KMS-11 (cell line): ENCODE measurements around the gene PF4V1.

ENCODE experiments used
- H2AFZ ChIP-seq: fragments of 200-600 bp; sonication (generic); 2 replicates; pipeline ENCODE4 v1.6.1; 2016; ENCODE audit warnings: antibody characterized with exemption, mixed run types, low read depth
- H3K27ac ChIP-seq: fragments of 200-600 bp; sonication (generic); 2 replicates; pipeline ENCODE4 v1.6.1; 2016; ENCODE audit warnings: mild to moderate bottlenecking, mixed run types
- H3K27me3 ChIP-seq: fragments of 200-600 bp; sonication (generic); 2 replicates; pipeline ENCODE4 v1.6.1; 2017; ENCODE audit warnings: mild to moderate bottlenecking, low read depth, mixed run types, moderate library complexity; ENCODE audit not compliant: insufficient read depth
- H3K36me3 ChIP-seq: fragments of 200-600 bp; sonication (generic); 2 replicates; pipeline ENCODE4 v1.6.1; 2017; ENCODE audit warnings: mild to moderate bottlenecking, mixed run types; ENCODE audit not compliant: insufficient read depth
- H3K4me1 ChIP-seq: fragments of 200-600 bp; sonication (generic); 2 replicates; pipeline ENCODE4 v1.6.1; 2016; ENCODE audit warnings: mild to moderate bottlenecking, low read depth, mixed run types; ENCODE audit not compliant: poor library complexity, severe bottlenecking
- H3K4me2 ChIP-seq: fragments of 200-600 bp; sonication (generic); 2 replicates; pipeline ENCODE4 v1.7.0; 2016; ENCODE audit warnings: mild to moderate bottlenecking, mixed run types
- H3K4me3 ChIP-seq: fragments of 200-600 bp; sonication (generic); IDR thresholded peaks from 2 replicates; pipeline ENCODE4 v1.6.1; 2017; ENCODE audit warnings: low read depth, low read length, mixed read lengths; ENCODE audit not compliant: insufficient read depth
- H3K79me2 ChIP-seq: fragments of 200-600 bp; sonication (generic); 2 replicates; pipeline ENCODE4 v1.6.1; 2016; ENCODE audit warnings: low read depth, mixed run types; ENCODE audit not compliant: insufficient read depth
- H3K9ac ChIP-seq: fragments of 200-600 bp; sonication (generic); 2 replicates; pipeline ENCODE4 v1.6.1; 2016; ENCODE audit warnings: mild to moderate bottlenecking, mixed run types
- H4K20me1 ChIP-seq: fragments of 200-600 bp; sonication (generic); 2 replicates; pipeline ENCODE4 v1.6.1; 2016; ENCODE audit warnings: mild to moderate bottlenecking, mixed run types; ENCODE audit not compliant: insufficient read depth
- CTCF ChIP-seq: fragments of 200-600 bp; sonication (generic); conservative IDR thresholded peaks from 2 replicates; pipeline ENCODE4 v1.6.1; 2017; ENCODE audit warnings: low read depth, mild to moderate bottlenecking, antibody characterized with exemption, low read length, moderate library complexity, mixed read lengths

The PF4V1 gene

GRCh38 chr4:73853246-73853704 is at the start of gene PF4V1:
Gene PF4V1, plus strand, starts transcription at chr4:73853296. Its CDS starts 67 bp downstream, at chr4:73853363.
- no peaks in the 10 kb centered on the region for H3K36me3 ChIP-seq
- no peaks in the 10 kb centered on the region for H3K4me1 ChIP-seq
- no peak within 1 kb of the TSS for H3K4me3 ChIP-seq
- H3K79me2 ChIP-seq = no peaks in the 10 kb centered on the region
- H3K9ac ChIP-seq = no peak within 1 kb of the TSS
- H2AFZ ChIP-seq = no peak within 1 kb of the TSS
- no peak within 1 kb of the TSS for H3K27ac ChIP-seq
- no peak for TF ChIP-seq CTCF
- no peak within 1 kb of the TSS for H3K4me2 ChIP-seq
- no peaks in the 10 kb centered on the region for H3K27me3 ChIP-seq
- H4K20me1 ChIP-seq = no peaks in the 10 kb centered on the region

GRCh38 chr4:73810191-73810590 is 42.9 kb upstream of the PF4V1 start:
- H3K27ac ChIP-seq = no peak overlapping the region
- H3K27me3 ChIP-seq = no peaks in the 10 kb centered on the region
- H3K4me3 ChIP-seq = no peak overlapping the region
- H3K4me1 ChIP-seq = peaks cover 55% of the 10 kb centered on the region
- no peaks in the 10 kb centered on the region for H3K36me3 ChIP-seq
- H3K4me2 ChIP-seq = no peak overlapping the region
- H3K9ac ChIP-seq = no peak overlapping the region
- no peaks in the 10 kb centered on the region for H4K20me1 ChIP-seq
- TF ChIP-seq CTCF = no peak
- no peak overlapping the region for H2AFZ ChIP-seq
- H3K79me2 ChIP-seq = no peaks in the 10 kb centered on the region

GRCh38 chr4:73811841-73812240 is 41.3 kb upstream of the PF4V1 start:
- H3K9ac ChIP-seq = no peak overlapping the region
- H3K4me1 ChIP-seq = peaks cover 71% of the 10 kb centered on the region
- TF ChIP-seq CTCF = no peak
- H3K4me3 ChIP-seq = no peak overlapping the region
- peak overlapping the region; percentile 11; the same call in 1 of the 2 replicates for H3K4me2 ChIP-seq
- H3K27ac ChIP-seq = peak overlapping the region; percentile 12; the same call in 1 of the 2 replicates
- H3K36me3 ChIP-seq = no peaks in the 10 kb centered on the region
- no peaks in the 10 kb centered on the region for H3K79me2 ChIP-seq
- H4K20me1 ChIP-seq = no peaks in the 10 kb centered on the region
- H2AFZ ChIP-seq = no peak overlapping the region
- H3K27me3 ChIP-seq = no peaks in the 10 kb centered on the region

GRCh38 chr4:73814679-73815078 is 38.4 kb upstream of the PF4V1 start:
- no peak for TF ChIP-seq CTCF
- Histone ChIP-seq H3K27ac (peak overlapping the region; percentile 90), H3K4me3 (no peak overlapping the region), H2AFZ (peak overlapping the region; percentile 17; the same call in 1 of the 2 replicates), H3K79me2 (no peaks in the 10 kb centered on the region), H3K27me3 (no peaks in the 10 kb centered on the region), H3K4me2 (peak overlapping the region; percentile 57), H3K4me1 (peaks cover 95% of the 10 kb centered on the region), H3K9ac (peak overlapping the region; percentile 22; the same call in 1 of the 2 replicates), H4K20me1 (no peaks in the 10 kb centered on the region), H3K36me3 (no peaks in the 10 kb centered on the region)
